Measurements from ENCODE around the gene MBTPS1.

GRCh38 chr16:84084570-84085270 is 32.0 kb downstream of the MBTPS1 start:
- TF ChIP-seq CTCF (IDR thresholded peaks at IDR 0.05; ENCODE audit: poor library complexity, severe bottlenecking), result peak; percentile 85
- TF ChIP-seq SMC3 (conservative IDR thresholded peaks at IDR 0.05; ENCODE audit: poor library complexity), result peak; percentile 86
- TF ChIP-seq POLR2AphosphoS5 (IDR thresholded peaks at IDR 0.05), result no peak
- no peak for TF ChIP-seq EZH2 (IDR thresholded peaks at IDR 0.05; ENCODE audit: borderline replicate concordance, insufficient read depth, low read length, poor library complexity, severe bottlenecking)
- no peak for TF ChIP-seq REST (IDR thresholded peaks at IDR 0.05; ENCODE audit: borderline replicate concordance)
- no peak for TF ChIP-seq EP300 (conservative IDR thresholded peaks at IDR 0.05; ENCODE audit: poor library complexity, severe bottlenecking)

Data from neural cell (in vitro differentiated cells).